HG03060 (cell line): ENCODE data around the gene SECISBP2.
A peak's percentile ranks its signal among the peaks of the same experiment; 100 is the strongest.

Experiments used
- ATAC-seq: cut with Tn5 transposase; IDR thresholded peaks from one replicate; pipeline ENCODE4 v1.9.1; 2021; ENCODE audit warnings: low read depth, moderate number of reproducible peaks; ENCODE audit not compliant: unreplicated experiment

The SECISBP2 gene

DNA sequence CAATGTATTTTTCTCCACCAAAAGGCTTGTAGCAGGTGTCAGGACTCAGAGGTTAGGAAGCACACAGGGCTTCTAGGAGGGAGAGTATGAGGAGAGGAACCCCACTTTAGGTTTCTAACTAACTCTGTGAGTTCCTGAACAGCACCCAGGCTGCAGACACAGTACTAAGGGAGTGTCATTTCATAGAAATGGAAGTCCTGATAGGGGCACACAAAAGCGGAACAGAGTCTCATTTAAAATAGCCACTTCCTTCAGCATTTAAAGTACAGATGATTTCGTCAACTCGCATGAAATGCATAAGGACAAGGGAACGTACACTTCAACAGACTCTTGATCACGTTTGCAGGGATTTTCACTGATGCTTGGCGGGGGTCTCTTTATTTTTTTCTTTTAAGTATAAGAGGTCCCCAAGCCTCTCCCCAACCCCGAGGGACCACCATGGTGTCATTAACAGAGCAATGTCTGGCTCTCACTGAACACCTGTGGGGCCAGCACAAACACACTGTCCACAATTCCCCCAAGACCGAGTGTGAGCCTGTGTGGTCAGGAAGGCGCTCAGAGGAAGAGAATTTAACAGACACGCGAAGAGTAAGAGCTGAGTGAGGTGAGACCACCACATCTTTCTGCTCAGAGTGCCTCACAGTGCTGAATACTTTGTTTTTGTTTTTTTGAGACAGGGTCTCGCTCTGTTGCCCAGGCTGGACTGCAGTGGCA, 82.3 kb downstream of the SECISBP2 start:
- ATAC-seq = peak; percentile 66

DNA sequence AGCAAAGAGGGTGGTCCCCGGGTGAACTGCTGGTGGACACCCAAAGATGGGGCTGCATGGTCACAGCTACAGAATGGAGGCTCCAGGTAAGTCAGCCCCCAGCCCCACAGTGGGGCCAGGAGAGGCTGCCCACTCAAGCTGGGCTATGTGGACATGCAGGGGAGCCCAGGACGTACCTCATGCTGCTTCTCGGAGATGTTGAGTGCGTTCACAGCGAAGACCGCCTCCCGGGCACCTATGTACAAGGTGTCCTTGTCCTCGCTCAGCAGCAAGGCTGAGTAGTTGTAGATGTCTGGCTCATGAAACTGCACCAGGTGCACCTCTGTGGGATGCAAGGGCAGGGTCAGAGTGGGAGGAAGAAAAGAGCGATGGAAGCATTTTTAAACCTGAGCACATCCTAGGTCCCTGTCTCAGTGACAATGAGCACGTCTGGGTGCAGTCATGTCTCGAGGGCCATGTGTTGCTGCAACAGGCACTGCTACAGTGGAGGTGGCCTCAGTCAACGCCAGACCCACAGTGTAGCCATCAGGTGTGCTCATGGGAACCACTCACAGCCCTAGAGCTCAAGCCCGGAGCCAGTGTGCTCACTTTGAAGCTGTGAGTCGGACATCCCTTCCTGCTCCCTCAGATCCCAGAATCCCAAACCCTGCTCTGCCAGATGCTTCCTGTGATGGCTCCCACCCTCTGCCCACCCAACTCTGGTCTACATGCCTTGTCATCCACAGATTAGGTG, 84.6 kb downstream of the SECISBP2 start:
- no peak for ATAC-seq

DNA sequence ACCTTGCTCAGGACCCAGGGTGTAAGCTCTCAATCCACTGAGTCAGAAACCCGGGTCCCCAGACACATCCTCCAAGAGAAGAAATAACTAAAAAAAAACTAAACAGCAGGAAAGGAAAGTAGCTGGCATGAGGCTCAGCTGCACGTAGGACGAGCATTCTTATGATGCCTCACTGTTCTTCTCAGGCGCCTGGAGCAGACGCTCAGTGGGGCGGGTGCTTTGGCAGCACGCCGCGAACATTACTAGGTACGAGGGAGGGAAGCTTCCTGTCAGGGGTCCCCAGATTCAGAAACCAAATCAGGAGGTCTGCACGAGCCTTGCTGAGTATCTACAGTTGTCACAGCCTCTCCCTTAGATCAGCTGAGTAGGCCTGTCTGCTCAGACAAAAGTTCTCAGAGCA, 85.8 kb downstream of the SECISBP2 start:
- ATAC-seq = no peak

DNA sequence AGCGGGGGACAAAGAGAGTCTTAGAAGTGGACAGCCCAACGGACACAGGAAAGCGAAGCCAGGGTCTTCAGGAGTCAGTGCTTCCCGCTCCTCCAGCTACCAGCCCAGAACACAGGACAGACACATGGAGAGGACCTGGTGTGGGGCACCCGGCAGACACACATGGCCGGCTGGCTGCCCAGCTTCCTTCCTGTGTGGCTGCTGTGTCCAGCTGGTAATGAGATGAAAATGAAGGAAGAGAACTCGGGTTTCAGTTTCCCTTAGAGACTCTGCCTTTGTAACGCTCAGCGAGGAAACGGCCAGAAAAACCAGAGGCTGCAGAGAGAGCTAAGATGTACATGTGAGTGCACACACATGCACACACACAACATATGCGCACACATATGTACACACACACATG, 87.5 kb downstream of the SECISBP2 start:
- no peak for ATAC-seq

DNA sequence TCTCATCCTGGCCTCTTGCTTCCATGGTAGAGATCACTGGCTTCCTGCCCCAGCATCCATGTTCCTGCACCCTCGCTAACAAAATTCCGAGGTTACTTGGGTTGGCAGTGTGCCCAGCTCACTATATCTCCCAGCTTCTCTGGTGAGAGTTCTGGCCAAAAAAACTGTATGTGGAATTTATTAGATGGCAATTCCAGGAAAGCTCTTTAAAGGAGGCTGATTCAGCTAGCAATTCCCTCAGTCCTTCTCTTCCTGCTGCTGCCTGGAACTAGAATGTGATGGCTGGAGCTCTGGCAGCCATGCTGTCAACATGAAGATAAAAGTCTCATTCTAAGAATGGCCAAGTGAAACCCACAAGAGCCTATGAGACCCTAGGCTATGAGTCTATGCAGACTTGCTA, 88.8 kb downstream of the SECISBP2 start:
- ATAC-seq = no peak

DNA sequence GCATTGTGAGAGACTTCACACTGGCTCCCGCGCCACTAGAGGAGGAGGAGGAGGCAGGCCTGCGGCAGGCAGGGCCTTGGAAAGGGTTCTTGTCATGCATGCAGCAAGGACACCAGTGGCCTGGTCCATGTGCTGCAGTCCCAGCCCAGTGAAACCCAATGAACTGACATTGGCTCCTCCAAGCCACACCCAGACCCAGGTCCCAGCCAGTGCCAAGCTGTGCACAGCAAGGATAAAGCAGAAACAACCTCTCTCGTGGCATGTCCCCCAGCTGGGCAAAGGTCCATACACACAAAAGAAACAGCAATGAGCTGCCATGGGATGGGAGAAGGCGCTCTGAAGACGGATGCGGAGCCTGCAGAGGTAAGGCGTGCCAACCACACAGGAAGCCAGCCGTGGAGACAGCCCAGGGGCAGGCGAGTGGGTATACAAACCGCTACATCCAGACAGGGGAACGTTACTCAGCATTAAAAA, 90.4 kb downstream of the SECISBP2 start:
- no peak for ATAC-seq
